Measurements from ENCODE around the gene TRUB2. TPM values are rescaled to one million over a fixed set of nuclear protein-coding genes. Genes with fewer than 3 reads are reported as not detected.

Gene TRUB2
- total RNA-seq, 1 experiment from 2014 or later = 42.1 TPM

DNA sequence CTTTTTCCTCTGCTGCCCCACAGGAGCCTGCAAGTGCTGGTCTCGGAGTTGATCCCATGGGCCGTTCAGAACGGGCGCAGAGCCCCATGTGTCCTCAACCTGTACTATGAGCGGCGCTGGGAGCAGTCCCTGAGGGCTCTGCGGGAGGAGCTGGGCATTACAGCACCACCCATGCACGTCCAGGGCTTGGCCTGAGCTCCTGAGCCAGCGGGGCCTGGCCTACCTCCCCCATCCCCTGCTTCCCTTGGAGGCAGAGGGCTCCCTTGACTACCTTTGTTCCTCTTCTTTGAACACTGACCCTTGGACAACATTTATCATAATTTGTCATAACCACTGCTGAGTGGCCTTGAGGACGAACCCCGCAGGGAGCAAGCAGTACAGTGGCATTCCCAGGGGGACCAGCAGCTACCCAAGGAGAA is 11.2 kb upstream of the TRUB2 start:
- Histone ChIP-seq H3K36me3 (ENCODE audit: control insufficient read depth in 1 of 2, insufficient read depth in 2 of 2, low read length in 2 of 2) (no peaks in the 10 kb centered on the region; a peak in 1 of 4 replicates), H3K9ac (ENCODE audit: low read length) (no peak overlapping the region), H3K4me3 (replicated peaks in 1 of 2; ENCODE audit: low read depth in 1 of 2, low read length in 2 of 2) (no peak overlapping the region), H3K4me1 (ENCODE audit: control insufficient read depth in 1 of 2, insufficient read depth in 2 of 2, low read length in 2 of 2) (peaks cover 16% of the 10 kb centered on the region in 2 experiments), H3K27ac (ENCODE audit: low read depth, low read length) (no peak overlapping the region), H4K20me1 (ENCODE audit: insufficient read depth) (no peaks in the 10 kb centered on the region), H3K79me2 (ENCODE audit: insufficient read depth, low read length) (no peaks in the 10 kb centered on the region), H3K9me3 (ENCODE audit: control insufficient read depth in 1 of 2, insufficient read depth in 1 of 2, low read depth in 1 of 2, low read length in 2 of 2) (no peaks in the 10 kb centered on the region), H3K9me2 (ENCODE audit: insufficient read depth) (no peaks in the 10 kb centered on the region), H3K4me2 (ENCODE audit: low read length) (no peak overlapping the region), H3K27me3 (ENCODE audit: insufficient read depth, low read length) (no peaks in the 10 kb centered on the region), H2AFZ (ENCODE audit: low read depth, low read length, poor library complexity, severe bottlenecking) (no peak overlapping the region)
- ATAC-seq (no peak), DNase-seq (ENCODE audit: low read depth, low spot score) (no peak)
- TF ChIP-seq JUND (IDR thresholded peaks at IDR 0.05) = no peak
- TF ChIP-seq RAD21 (IDR thresholded peaks at IDR 0.05; ENCODE audit: low read depth) = no peak
- ChIA-PET RAD21 (ENCODE audit: low non-redundant PET in 1 of 2, low total read pairs in 2 of 2, uncharacterized antibody in 2 of 2, unreplicated experiment in 2 of 2) (no interaction called here), CTCF (no interaction called here), POLR2A (no interaction called here)
- BruUV-seq (replicated peaks) = no TSS peak
- intact Hi-C loops (cut with micrococcal nuclease) = no loop called here

DNA sequence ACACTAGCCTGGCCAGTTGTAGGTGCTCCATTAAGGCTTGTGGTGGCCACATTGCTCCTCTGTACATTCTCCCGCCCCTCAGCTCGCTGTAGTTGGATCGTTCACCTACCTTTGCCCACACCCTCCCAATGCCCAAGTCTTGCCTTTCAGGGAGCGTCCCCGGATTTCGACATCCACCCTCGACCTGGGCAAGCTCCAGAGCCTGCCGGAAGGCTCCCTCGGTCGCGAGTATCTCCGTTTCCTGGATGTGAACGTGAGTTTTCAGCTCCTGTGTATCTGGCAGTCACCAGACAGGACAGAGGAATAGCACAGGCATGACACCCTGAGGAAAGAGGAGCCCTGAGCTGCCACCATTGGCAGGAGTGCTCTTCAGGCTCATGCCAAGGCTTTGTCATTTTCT is 3.4 kb upstream of the TRUB2 start:
- DNase-seq (ENCODE audit: low read depth, low spot score) (no peak), ATAC-seq (no peak)
- ChIA-PET POLR2A (no interaction called here), CTCF (no interaction called here), RAD21 (ENCODE audit: low non-redundant PET in 1 of 2, low total read pairs in 2 of 2, uncharacterized antibody in 2 of 2, unreplicated experiment in 2 of 2) (no interaction called here)
- H3K9me3 ChIP-seq (ENCODE audit: control insufficient read depth in 1 of 2, insufficient read depth in 1 of 2, low read depth in 1 of 2, low read length in 2 of 2) = no peaks in the 10 kb centered on the region
- peaks cover 6 to 16% of the 10 kb centered on the region in 2 experiments; a peak in 3 of 4 replicates for H3K36me3 ChIP-seq (ENCODE audit: control insufficient read depth in 1 of 2, insufficient read depth in 2 of 2, low read length in 2 of 2)
- H3K79me2 ChIP-seq (ENCODE audit: insufficient read depth, low read length) = peaks cover 38% of the 10 kb centered on the region
- BruUV-seq (replicated peaks) = no TSS peak
- H2AFZ ChIP-seq (ENCODE audit: low read depth, low read length, poor library complexity, severe bottlenecking) = no peak overlapping the region
- TF ChIP-seq ZNF274 (IDR thresholded peaks at IDR 0.05; ENCODE audit: low read depth, low read length) (no peak), JUND (IDR thresholded peaks at IDR 0.05) (no peak), SP1 (IDR thresholded peaks at IDR 0.05; ENCODE audit: low read depth) (no peak), POLR2A (IDR thresholded peaks at IDR 0.05; ENCODE audit: borderline replicate concordance, extremely low read depth, insufficient read depth, insufficient read length) (no peak), EGR1 (IDR thresholded peaks at IDR 0.05; ENCODE audit: low read depth) (no peak), ZFX (IDR thresholded peaks at IDR 0.05) (no peak), YY1 (IDR thresholded peaks at IDR 0.05; ENCODE audit: extremely low read depth, insufficient replicate concordance, low read depth, low read length) (no peak), POLR2AphosphoS5 (IDR thresholded peaks at IDR 0.05; ENCODE audit: low read depth, low read length) (no peak), ELF1 (IDR thresholded peaks at IDR 0.05; ENCODE audit: borderline replicate concordance, low read depth) (no peak), MAX (IDR thresholded peaks at IDR 0.05) (no peak), EZH2phosphoT487 (IDR thresholded peaks at IDR 0.05; ENCODE audit: borderline replicate concordance) (no peak), TCF7L2 (IDR thresholded peaks at IDR 0.05; ENCODE audit: borderline replicate concordance, extremely low read depth, insufficient read depth, insufficient read length) (no peak), RAD21 (IDR thresholded peaks at IDR 0.05; ENCODE audit: low read depth) (no peak), SRF (IDR thresholded peaks at IDR 0.05; ENCODE audit: low read depth) (no peak)
- TF ChIP-seq, protein P1, sequence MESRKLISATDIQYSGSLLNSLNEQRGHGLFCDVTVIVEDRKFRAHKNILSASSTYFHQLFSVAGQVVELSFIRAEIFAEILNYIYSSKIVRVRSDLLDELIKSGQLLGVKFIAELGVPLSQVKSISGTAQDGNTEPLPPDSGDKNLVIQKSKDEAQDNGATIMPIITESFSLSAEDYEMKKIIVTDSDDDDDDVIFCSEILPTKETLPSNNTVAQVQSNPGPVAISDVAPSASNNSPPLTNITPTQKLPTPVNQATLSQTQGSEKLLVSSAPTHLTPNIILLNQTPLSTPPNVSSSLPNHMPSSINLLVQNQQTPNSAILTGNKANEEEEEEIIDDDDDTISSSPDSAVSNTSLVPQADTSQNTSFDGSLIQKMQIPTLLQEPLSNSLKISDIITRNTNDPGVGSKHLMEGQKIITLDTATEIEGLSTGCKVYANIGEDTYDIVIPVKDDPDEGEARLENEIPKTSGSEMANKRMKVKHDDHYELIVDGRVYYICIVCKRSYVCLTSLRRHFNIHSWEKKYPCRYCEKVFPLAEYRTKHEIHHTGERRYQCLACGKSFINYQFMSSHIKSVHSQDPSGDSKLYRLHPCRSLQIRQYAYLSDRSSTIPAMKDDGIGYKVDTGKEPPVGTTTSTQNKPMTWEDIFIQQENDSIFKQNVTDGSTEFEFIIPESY (IDR thresholded peaks at IDR 0.05; ENCODE audit: extremely low read depth, insufficient replicate concordance, low read length) = no peak
- no peaks in the 10 kb centered on the region for H3K27me3 ChIP-seq (ENCODE audit: insufficient read depth, low read length)
- intact Hi-C loops (cut with micrococcal nuclease) = no loop called here
- peaks cover 31 to 44% of the 10 kb centered on the region in 2 experiments for H3K4me1 ChIP-seq (ENCODE audit: control insufficient read depth in 1 of 2, insufficient read depth in 2 of 2, low read length in 2 of 2)
- no peak overlapping the region for H3K9ac ChIP-seq (ENCODE audit: low read length)
- H3K4me2 ChIP-seq (ENCODE audit: low read length) = no peak overlapping the region
- H3K4me3 ChIP-seq (replicated peaks in 1 of 2; ENCODE audit: low read depth in 1 of 2, low read length in 2 of 2) = no peak overlapping the region
- H3K27ac ChIP-seq (ENCODE audit: low read depth, low read length) = no peak overlapping the region
- H3K9me2 ChIP-seq (ENCODE audit: insufficient read depth) = no peaks in the 10 kb centered on the region
- no peaks in the 10 kb centered on the region for H4K20me1 ChIP-seq (ENCODE audit: insufficient read depth)

Data from HCT116 (cell line).